GM12878 (cell line): ENCODE data around the gene SCAF8.

Source experiments
- BHLHE40 ChIP-seq, 2 experiments: fragments of 450-650 bp in 1 of 2; IDR thresholded peaks; 2 replicates each; pipeline ENCODE4 v1.6.1; 2011 to 2017; ENCODE audit warnings: low read depth in 2 of 2, borderline replicate concordance in 1 of 2, improper control_type of control experiment in 1 of 2, low read length in 1 of 2, mild to moderate bottlenecking in 1 of 2
- BRCA1 ChIP-seq: IDR thresholded peaks from 2 replicates; pipeline ENCODE4 v1.6.1; 2011; ENCODE audit warnings: low read depth, low read length, improper control_type of control experiment
- EGR1 ChIP-seq, 2 experiments: IDR thresholded peaks; 1 replicate in 1 of 2; 2 replicates in 1 of 2; pipeline ENCODE4 v1.6.1; 2011 to 2012; ENCODE audit warnings: low read depth in 2 of 2, low read length in 2 of 2, borderline replicate concordance in 1 of 2, mild to moderate bottlenecking in 1 of 2, moderate library complexity in 1 of 2
- EZH2 ChIP-seq: IDR thresholded peaks from 2 replicates; pipeline ENCODE4 v1.6.1; 2012; ENCODE audit warnings: low read depth, mild to moderate bottlenecking, control low read depth, inconsistent platforms, low read length, borderline replicate concordance; ENCODE audit not compliant: control insufficient read depth
- MLLT1 ChIP-seq: fragments of 450-650 bp; IDR thresholded peaks from 2 replicates; pipeline ENCODE4 v1.6.1; 2016; ENCODE audit warnings: mild to moderate bottlenecking
- MXI1 ChIP-seq: fragments of 150-350 bp; IDR thresholded peaks from 2 replicates; pipeline ENCODE4 v1.6.1; 2011; ENCODE audit warnings: low read depth, mild to moderate bottlenecking, inconsistent platforms, low read length, improper control_type of control experiment
- SIX5 ChIP-seq: IDR thresholded peaks from 2 replicates; pipeline ENCODE4 v1.6.1; 2011; ENCODE audit warnings: mild to moderate bottlenecking, low read depth, low read length, moderate library complexity; ENCODE audit not compliant: severe bottlenecking
- ZNF274 ChIP-seq: IDR thresholded peaks from one replicate; pipeline ENCODE4 v1.8.0; 2011; ENCODE audit not compliant: insufficient read length, insufficient read depth

GRCh38 chr6:154873546-154873945 lies 140.3 kb downstream of the SCAF8 start:
- TF ChIP-seq MXI1 = no peak
- TF ChIP-seq MLLT1 = no peak
- TF ChIP-seq ZNF274 = no peak
- no peak for TF ChIP-seq EZH2
- TF ChIP-seq BRCA1 = no peak
- no peak for TF ChIP-seq SIX5
- no peak for TF ChIP-seq BHLHE40 (IDR thresholded peaks at IDR 0.05; ENCODE audit: borderline replicate concordance in 1 of 2, low read depth in 2 of 2, low read length in 1 of 2)
- TF ChIP-seq EGR1 (IDR thresholded peaks at IDR 0.05; ENCODE audit: borderline replicate concordance in 1 of 2, low read depth in 2 of 2, low read length in 2 of 2) = no peak
